Measurements from ENCODE around the gene TNFAIP6. TPM values are rescaled to one million over a fixed set of nuclear protein-coding genes. Genes with fewer than 3 reads are reported as not detected.

TNFAIP6 gene
- total and polyA plus RNA-seq, 2 donors from 2014 or later: 0.28 to 2.5 TPM

DNA sequence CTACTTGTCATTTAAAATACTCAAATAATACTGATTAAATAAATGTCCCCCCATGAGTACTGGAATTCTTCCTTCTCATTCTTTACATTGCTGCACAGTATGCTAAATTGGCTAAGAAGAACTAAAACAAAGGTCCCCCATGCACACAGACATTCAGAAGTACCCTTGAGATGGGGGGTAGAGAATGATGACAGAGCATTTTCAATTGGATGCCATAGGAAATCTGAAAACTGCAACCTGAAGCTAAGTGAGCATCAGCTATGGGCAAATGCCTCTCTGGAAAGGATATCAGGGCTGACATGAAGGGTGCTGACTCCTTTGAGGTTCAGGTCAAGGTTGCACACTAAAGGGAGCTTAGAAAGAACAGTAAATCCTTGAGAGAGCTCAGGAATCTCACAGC, 10.1 kb upstream of the TNFAIP6 start:
- H3K9ac ChIP-seq (ENCODE audit: low read length in 3 of 3): no peak overlapping the region
- TF ChIP-seq, protein P1, sequence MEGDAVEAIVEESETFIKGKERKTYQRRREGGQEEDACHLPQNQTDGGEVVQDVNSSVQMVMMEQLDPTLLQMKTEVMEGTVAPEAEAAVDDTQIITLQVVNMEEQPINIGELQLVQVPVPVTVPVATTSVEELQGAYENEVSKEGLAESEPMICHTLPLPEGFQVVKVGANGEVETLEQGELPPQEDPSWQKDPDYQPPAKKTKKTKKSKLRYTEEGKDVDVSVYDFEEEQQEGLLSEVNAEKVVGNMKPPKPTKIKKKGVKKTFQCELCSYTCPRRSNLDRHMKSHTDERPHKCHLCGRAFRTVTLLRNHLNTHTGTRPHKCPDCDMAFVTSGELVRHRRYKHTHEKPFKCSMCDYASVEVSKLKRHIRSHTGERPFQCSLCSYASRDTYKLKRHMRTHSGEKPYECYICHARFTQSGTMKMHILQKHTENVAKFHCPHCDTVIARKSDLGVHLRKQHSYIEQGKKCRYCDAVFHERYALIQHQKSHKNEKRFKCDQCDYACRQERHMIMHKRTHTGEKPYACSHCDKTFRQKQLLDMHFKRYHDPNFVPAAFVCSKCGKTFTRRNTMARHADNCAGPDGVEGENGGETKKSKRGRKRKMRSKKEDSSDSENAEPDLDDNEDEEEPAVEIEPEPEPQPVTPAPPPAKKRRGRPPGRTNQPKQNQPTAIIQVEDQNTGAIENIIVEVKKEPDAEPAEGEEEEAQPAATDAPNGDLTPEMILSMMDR (IDR thresholded peaks at IDR 0.05; ENCODE audit: borderline replicate concordance, extremely low read depth, insufficient read depth): no peak
- FAIRE-seq (no peak), DNase-seq (no peak)
- no peak overlapping the region for H3K4me3 ChIP-seq (ENCODE audit: low read length in 3 of 3)
- no peaks in the 10 kb centered on the region for H3K36me3 ChIP-seq (ENCODE audit: control insufficient read depth in 2 of 3, insufficient read depth in 3 of 3, low read length in 3 of 3)
- H3K27ac ChIP-seq (ENCODE audit: low read depth in 2 of 2, low read length in 2 of 2): no peak overlapping the region
- intact Hi-C loops (cut with DNase I): no loop called here
- H3K27me3 ChIP-seq (ENCODE audit: control insufficient read depth, insufficient read depth, low read length): no peaks in the 10 kb centered on the region
- peaks cover 0 to 10% (median 0%) of the 10 kb centered on the region in 3 donors for H3K9me3 ChIP-seq (ENCODE audit: control insufficient read depth in 2 of 3, insufficient read depth in 1 of 3, low read length in 3 of 3)
- H3K4me1 ChIP-seq (ENCODE audit: control insufficient read depth in 2 of 3, insufficient read depth in 2 of 3, low read depth in 1 of 3, low read length in 3 of 3): no peaks in the 10 kb centered on the region

DNA sequence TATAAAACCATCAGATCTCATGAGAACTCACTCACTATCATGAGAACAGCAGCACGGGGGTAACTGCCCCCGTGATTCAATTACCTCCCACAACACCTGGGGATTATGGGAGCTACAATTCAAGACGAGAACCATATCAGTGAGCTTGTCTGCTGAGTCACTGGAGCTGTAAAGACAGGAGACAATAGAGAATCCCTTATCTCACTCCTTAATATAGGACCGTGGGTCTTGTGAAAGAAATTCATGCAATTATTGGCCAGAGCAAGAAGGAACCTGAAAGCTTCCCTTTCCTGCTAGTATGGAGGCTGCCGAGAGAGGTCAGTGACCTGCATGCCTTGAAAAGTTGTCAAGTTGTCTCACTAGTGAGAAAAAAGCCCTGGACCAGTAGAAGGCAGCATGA, 9.5 kb upstream of the TNFAIP6 start:
- intact Hi-C loops (cut with DNase I): no loop called here
- Histone ChIP-seq H3K36me3 (ENCODE audit: control insufficient read depth in 2 of 3, insufficient read depth in 3 of 3, low read length in 3 of 3) (no peaks in the 10 kb centered on the region), H3K4me3 (ENCODE audit: low read length in 3 of 3) (no peak overlapping the region), H3K27me3 (ENCODE audit: control insufficient read depth, insufficient read depth, low read length) (no peaks in the 10 kb centered on the region), H3K9ac (ENCODE audit: low read length in 3 of 3) (no peak overlapping the region), H3K9me3 (ENCODE audit: control insufficient read depth in 2 of 3, insufficient read depth in 1 of 3, low read length in 3 of 3) (peaks cover 0 to 10% (median 0%) of the 10 kb centered on the region in 3 donors), H3K27ac (ENCODE audit: low read depth in 2 of 2, low read length in 2 of 2) (no peak overlapping the region), H3K4me1 (ENCODE audit: control insufficient read depth in 2 of 3, insufficient read depth in 2 of 3, low read depth in 1 of 3, low read length in 3 of 3) (no peaks in the 10 kb centered on the region)
- DNase-seq (no peak), FAIRE-seq (no peak)
- TF ChIP-seq, protein P1 (IDR thresholded peaks at IDR 0.05; ENCODE audit: borderline replicate concordance, extremely low read depth, insufficient read depth): no peak

DNA sequence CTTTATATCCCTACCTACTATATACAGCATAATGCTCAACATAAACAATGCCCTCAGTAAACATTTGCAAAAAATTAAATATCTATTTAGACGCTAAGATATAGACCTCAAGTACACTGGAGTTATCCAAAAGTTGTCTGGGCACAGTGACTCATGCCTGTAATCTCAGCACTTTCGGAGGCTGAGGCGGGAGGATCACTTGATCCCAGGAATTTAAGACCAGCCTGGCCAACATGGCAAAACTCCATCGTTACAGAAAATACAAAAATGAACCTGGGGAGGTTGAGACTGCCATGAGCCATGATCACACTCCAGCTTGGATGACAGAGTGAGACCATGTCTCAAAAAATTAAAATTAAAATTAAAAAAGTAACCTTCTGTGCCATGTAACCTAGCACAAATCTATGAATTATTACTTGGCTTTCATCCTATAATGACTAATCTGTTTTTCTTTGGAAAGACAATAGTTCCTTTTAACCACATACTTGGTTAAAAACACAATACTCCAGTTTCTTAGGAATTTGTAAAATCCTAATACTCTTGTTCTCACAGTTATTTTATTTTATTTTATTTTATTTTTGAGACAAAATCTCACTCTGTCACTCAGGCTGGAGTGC, 6.7 kb upstream of the TNFAIP6 start:
- FAIRE-seq: no peak

More for the DNA sequence above, 6.7 kb upstream of the TNFAIP6 start:
- intact Hi-C loops (cut with DNase I): no loop called here
- no peaks in the 10 kb centered on the region for H3K36me3 ChIP-seq (ENCODE audit: control insufficient read depth in 2 of 3, insufficient read depth in 3 of 3, low read length in 3 of 3)
- no peaks in the 10 kb centered on the region for H3K27me3 ChIP-seq (ENCODE audit: control insufficient read depth, insufficient read depth, low read length)
- no peaks in the 10 kb centered on the region for H3K4me1 ChIP-seq (ENCODE audit: control insufficient read depth in 2 of 3, insufficient read depth in 2 of 3, low read depth in 1 of 3, low read length in 3 of 3)
- no peak overlapping the region for H3K4me3 ChIP-seq (ENCODE audit: low read length in 3 of 3)
- no peaks in the 10 kb centered on the region for H3K9me3 ChIP-seq (ENCODE audit: control insufficient read depth in 2 of 3, insufficient read depth in 1 of 3, low read length in 3 of 3)
- no peak for DNase-seq
- no peak overlapping the region for H3K27ac ChIP-seq (ENCODE audit: low read depth in 2 of 2, low read length in 2 of 2)
- TF ChIP-seq, protein P1 (IDR thresholded peaks at IDR 0.05; ENCODE audit: borderline replicate concordance, extremely low read depth, insufficient read depth): no peak
- H3K9ac ChIP-seq (ENCODE audit: low read length in 3 of 3): no peak overlapping the region

Measured in kidney (tissue), 14 donors.